Fibroblast of skin of left quadriceps (primary cell): ENCODE data around the gene GSK3B.

Source experiments
- DNase-seq, 2 experiments: peaks; one replicate each; pipeline ENCODE4 v3.0.0-alpha.2; 2013; ENCODE audit warnings: low read depth in 2 of 2

GSK3B gene

DNA sequence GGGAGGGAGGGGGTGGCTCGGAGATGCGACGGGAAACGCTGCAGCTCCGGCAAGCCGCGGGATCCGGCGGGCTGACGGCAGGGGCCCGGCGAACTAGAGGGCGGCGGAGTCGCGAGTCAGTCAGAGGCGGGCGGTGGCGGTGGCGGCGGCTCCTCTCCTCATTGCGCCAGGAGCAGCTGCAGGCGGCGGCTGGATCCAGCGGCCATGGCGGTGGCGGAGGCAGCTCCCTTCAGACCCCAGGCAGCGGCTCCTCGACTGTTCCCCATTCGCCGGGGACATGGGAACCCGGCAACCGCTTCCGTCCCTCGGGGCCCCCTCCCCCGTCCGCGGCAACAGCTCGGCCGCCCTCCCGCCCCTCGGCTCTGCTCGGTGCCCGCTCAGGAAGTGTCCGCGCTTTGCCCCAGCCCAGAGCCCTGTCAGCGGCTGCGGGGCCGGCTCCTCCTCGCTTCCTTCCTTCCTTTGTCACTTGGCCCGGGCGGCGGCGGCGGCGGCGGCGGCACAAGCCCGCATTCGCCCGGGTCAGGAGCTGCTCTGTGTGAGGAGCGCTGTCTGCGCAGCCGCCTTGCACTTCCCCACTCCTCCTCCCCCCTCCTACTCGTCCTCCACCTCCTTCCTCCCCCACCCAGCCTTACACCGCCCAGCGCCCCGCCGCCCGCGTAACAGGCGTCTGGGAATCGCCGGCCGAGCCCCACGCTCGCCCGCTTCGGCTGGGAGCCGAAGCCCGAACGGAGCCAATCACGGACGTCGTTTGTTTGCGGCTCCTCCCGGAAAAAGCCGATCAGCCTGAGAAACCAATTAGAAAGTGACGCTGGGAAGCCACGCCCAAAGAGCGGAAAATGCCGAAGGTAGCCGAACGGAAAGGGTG is at the start of gene GSK3B:
TSS of gene GSK3B (minus strand) at position 537 of the 865 bp plus-strand sequence. CDS start 1,013 bp downstream, outside the sequence.
- DNase-seq: peak; percentile 73 to 100

GRCh38 chr3:120143676-120144075 is 49.4 kb upstream of the GSK3B start:
- DNase-seq: no peak

- DNase-seq: no peak
These were observed 48.0 kb upstream of the GSK3B start for GRCh38 chr3:120142236-120142635.

GRCh38 chr3:120140098-120140742 is 46.0 kb upstream of the GSK3B start:
- no peak for DNase-seq

DNA sequence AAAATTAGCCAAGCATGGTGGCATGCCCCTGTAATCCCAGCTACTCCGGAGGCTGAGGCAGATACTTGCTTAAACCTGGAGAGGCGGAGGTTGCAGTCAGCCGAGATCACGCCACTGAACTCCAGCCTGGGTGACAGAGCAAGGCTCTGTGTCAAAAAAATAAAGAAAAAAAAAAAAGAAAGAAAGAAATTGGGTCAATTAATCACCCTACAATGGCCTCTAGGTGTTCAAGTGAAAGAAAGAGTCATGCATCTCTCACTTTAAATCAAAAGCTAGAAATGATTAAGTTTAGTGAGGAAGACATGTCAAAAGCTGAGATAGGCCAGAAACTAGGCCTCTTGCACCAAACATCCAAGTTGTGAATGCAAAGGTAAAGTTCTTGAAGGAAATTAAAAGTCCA is 44.9 kb upstream of the GSK3B start:
- no peak for DNase-seq

DNA sequence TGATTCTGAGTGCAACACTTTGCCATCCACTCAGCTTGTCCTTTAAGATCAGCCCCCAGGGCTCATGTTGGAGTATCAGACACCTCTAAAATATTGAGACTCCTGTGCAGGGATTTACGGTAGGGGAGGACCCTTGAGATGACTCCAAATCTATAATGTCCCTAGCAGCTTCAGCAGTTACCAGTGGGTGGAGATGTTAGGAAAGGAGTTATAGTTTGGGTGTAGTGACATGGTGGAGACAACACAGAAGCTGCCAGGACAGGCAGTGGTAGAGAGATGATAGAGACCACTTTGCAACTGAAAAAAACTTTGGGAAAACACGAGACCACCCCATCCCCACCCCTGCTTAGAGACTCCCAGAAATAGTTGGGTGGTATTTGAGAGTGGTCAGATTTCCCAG is 43.3 kb upstream of the GSK3B start:
- no peak for DNase-seq

- no peak for DNase-seq
These were observed 36.4 kb upstream of the GSK3B start for GRCh38 chr3:120130656-120131055.

GRCh38 chr3:120129718-120130513 is 35.7 kb upstream of the GSK3B start:
- DNase-seq: peak in 1 of 2 experiments; percentile 10

DNA sequence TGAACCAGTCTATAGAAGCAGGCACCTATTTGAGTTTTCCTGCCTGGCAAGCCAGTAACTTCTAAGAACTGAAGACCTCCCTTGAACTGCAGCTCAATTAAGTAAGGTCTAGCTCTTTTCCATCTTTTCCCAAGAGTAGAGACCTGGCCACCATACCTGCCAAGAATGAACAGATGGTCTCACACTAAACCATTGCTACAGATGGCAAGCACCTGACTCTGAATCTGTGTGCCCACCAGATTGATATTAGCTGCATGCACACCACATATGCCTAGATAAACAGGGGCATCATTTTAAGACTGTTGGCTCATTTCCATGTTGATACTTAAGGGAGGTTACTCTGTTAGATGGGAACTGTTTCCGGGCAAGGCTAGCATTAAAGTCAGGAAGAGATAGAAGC is 34.8 kb upstream of the GSK3B start:
- no peak for DNase-seq

DNA sequence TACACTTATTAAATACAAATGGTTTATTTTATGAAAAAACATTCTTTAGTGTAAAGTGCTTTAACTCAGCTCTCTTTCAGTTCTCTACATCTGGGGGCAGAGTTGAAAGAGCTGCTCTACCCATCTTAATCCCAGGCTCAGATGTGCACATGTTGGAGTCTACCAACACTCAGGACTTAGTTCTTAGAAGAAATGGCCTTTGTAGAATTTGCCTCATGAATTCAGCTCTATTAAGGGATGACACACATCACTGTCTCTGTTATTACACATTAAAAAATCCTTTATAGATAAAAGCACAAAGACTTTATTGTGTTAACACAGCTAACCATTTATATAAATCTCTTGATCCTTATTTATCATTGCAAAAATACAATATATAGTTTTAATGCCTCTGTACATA is 31.7 kb upstream of the GSK3B start:
- DNase-seq: no peak

GRCh38 chr3:120119846-120120510 is 25.7 kb upstream of the GSK3B start:
- DNase-seq: no peak

GRCh38 chr3:120114981-120115380 is 20.7 kb upstream of the GSK3B start:
- DNase-seq: no peak

- DNase-seq: no peak
These were observed 20.1 kb upstream of the GSK3B start for GRCh38 chr3:120114376-120114775.

DNA sequence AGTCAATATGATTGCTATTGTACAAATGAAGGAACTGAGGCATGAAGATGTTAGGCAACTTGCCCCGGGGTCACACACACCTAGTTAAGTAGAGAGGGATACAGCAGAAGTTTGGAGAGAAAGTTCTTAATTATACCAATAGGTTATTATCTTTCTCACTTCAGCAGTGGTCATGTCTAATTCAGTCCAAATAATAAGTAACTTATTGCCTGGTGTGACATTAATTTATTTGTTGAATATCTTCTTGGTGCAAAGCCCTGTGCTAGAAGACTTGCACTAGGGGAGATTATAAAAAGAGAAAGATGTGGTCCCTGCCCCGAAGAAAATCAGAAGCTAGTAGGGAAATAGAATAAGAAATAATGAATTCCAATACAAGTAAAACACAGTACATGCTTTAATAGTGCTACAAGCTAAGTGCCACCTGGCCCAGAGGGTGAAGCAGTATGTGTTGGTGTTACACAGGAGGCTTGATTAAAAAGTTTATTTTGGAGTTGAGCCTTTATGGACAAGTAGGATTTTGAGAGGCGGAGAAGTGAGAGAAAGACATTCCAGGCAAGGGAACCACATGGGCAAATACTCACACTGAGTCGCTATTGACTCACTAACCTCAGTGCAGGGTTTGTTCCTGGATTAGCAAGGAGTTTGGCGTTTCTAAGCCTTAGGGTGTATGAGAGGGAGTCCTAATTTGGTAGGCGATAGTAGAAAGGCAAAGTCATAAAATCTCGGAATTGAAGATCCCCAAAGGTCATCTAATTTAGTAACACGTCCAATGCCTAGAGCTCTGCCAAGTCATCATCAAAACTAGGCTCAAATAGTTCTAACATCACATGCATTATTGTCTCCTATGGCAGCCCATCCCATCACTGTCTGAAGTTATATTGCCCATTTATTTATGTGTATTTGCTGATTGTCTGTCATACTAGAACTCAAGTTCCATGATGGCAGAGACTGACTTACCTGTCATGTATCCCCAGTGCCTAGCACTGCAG is 19.2 kb upstream of the GSK3B start:
- DNase-seq: peak; percentile 63

- DNase-seq: no peak
These were observed 17.7 kb upstream of the GSK3B start for GRCh38 chr3:120111898-120112297.

DNA sequence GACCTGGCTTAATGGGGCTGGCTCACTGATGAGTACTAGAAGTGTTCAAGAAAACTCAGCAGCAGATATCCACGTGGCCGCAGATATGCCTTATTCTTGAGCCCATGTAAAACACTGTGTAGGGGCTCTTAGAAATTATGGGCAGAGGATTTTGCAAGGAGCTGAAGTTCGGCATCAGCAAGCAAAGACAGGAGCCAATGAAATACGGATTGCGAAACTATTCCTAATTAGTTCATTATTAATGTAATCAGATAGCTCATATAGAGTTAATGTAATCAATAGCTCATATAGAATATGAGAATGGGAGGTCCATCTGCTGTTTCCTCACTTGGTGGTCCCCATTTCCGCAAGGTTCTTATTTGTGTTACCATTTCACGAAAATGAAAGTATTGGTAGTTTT is 9.0 kb upstream of the GSK3B start:
- no peak for DNase-seq

DNA sequence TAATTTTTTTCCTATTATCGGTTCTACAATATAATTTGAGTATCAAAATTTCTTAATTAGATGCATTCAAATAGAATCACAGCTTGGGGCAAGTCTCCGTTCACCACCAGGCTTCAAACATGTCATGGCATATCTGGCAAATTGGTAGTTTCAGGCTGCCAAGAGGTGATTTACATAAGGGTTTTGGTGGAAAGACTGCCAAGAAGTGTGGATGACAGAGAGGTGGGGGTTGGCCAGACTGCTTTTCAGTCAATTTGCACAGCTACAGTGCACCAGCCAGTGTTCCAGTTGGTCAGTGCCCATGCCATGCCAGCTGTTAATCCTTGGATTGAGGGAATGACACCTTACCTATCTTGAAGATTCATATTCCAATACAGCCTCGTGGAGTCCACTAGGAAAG is 8.4 kb upstream of the GSK3B start:
- DNase-seq: no peak

DNA sequence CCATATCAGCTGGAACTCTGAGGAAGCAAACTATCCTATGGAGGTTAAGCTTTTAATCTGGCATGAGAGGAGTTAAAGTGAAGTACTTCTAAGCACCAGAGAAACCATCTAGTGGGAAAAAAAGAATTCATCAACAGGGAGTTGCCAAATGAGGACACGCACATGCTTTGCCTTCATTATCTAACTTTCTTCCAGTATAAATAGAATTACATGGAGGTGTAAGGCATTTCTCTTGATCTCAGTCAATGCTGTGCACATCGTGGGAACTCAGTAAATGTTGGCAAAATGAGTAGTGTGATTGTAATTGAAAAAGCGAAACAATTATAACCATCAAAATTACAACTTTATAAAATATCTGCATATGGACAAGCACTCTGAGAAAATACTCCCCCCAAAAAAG is 8.0 kb upstream of the GSK3B start:
- no peak for DNase-seq

DNA sequence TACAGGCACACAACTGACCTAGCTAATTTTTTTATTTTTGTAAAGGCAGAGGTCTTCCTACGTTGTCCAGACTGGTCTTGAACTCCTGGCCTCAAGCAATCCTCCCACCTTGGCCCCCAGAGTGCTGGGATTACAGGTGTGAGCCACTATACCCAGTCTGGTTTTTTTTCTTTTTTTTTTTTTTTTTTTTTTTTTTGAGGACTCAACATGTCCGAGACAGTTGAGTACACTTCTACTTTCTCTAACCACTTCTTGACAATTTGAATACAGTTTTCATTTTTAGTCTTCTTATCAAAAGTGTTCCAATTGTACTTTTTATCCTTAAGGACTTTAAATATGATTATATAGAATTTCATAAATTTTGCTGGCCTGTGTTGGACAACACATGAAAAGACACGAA is 7.4 kb upstream of the GSK3B start:
- no peak for DNase-seq

DNA sequence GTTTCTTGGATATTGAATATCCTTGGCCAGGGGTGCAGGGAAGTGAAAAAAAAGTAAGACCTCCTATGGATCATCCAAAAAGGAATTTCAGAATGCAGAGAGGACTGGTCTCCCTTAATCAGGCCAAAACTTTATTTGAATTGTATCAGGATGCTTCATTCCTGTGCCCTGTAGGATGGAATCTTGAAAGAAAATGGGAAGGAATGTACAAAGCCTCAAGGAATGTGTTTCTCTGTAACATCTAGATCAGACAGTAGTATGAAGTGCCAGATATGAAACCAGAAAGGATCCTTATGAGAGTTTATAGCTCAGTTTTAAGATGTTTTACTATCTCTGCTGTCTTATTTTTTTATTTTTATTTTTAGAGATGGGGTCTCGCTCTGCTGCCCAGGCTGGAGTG is 6.5 kb upstream of the GSK3B start:
- DNase-seq: peak; percentile 31 to 34

DNA sequence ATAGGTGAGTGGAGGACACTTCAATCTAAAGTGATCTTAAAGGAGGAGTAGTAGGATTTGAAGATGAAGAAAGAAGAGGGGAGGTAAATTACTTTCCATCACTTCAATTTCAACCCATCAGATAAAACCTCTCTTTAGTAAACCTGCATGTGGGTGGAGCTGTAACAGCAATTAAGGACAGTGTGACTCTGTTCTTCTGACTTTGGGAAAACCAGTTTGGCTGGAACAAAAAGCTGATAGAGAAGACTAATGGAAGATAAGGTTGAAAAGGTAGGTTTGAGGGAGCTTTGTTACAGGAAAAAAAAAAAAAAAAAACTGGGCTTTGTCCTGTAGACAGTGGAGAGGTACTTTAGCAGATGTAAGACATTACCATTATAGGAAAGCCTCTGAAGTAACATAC is 4.5 kb upstream of the GSK3B start:
- no peak for DNase-seq
